ENCODE results near the gene ORC6. TPM values are rescaled to one million over a fixed set of nuclear protein-coding genes. Genes with fewer than 3 reads are reported as not detected.
"Not testable (repeated sequence)": the region's sequence is repeated elsewhere in the genome, so short reads cannot be mapped to it uniquely, and the experiment has no call there.

The ORC6 gene, protein sequence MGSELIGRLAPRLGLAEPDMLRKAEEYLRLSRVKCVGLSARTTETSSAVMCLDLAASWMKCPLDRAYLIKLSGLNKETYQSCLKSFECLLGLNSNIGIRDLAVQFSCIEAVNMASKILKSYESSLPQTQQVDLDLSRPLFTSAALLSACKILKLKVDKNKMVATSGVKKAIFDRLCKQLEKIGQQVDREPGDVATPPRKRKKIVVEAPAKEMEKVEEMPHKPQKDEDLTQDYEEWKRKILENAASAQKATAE
- 11.9 TPM for total RNA-seq

DNA sequence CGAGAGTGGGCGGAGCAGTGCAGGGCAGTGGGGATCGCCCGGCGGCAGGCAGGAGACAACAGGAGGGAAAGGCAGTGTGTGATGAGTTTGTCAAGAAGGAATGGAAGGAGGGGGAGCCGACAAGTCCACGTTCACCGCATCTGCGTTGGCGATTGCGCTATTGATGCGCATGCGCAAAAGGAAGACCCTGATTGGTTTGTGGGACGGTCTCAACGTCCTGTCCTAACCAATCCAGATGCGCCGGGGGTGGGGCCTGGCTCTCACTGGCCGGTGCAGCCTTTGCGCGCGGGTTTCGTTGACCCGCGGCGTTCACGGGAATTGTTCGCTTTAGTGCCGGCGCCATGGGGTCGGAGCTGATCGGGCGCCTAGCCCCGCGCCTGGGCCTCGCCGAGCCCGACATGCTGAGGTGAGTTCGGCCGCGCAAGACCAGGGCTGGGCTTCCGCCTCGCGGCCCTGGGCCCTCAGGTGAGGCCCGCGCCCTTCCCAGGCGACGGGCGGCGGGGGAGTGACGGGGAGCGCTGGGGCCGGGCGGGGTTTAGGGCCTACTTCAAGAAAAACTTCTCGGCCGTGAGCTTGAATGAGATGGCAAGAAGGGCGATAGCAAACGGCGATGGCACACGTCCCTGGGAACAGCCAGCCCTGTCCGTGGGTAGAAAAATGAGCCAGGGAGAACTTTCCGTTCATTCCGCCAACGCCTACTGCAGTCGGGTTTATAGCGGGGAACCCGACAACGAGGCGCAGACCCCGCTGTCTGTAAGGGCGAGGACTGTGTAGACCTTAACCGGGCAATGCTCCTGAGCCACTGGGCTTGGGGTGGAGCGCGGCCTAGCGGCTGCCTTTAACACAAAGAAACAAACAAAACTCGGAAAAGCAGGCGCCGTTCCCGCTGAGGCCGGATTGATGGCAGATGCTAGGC is at the start of gene ORC6:
ORC6 (plus strand) TSS at position 295 of the 916 bp plus-strand sequence; CDS start at position 342, 47 bp downstream.
- peak; percentile 99 for DNase-seq

DNA sequence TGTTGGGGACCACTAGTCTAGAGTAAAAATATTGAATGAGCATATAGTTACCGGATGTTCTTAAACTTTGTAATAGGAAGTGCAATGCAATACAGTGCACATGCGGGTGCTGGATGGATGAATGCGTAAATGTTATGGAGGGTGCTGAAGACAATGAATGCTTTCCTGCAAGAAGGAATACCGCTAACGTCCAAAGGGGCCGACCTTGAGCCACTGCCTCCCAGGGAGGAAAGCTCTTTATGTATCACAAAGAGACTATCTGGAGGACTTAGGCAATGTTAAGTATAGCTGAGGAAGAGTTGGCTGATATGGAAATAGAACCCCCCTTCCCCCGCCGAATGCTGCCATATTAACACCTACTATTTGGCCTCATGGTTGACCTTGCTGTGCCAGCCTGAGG is 40.8 kb upstream of the ORC6 start:
- no peak for DNase-seq

DNA sequence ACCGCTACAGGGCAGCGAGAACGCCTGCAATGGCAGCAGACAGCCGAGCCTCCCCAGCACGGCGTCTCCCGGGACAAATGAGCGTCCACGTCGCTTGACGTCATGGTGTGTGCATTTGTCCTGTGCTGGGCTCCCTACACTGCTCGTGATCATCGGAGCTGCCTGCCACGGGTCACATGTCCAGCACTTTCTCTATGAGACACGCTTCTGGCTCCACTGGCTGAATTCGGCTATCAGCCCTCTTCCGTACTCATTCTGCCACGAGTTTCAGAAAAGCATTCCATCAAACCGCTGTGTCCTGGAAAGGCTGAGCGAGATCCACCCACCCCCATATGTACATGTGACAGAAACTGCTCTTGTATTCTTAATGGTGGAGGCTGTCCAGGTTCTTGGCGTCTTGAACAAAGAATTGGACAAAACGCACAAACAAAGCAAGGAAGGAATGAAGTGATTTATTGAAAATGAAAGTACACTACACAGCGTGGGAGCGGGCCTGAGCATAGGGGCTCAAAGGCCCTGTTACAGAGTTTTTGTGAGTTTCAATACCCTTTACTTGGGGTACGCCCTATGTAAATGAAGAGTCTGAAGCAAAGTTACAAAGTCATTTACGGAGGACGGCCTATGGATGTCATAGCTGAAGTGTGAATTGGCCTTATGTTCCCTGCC is 39.7 kb upstream of the ORC6 start:
- DNase-seq, result no peak

DNA sequence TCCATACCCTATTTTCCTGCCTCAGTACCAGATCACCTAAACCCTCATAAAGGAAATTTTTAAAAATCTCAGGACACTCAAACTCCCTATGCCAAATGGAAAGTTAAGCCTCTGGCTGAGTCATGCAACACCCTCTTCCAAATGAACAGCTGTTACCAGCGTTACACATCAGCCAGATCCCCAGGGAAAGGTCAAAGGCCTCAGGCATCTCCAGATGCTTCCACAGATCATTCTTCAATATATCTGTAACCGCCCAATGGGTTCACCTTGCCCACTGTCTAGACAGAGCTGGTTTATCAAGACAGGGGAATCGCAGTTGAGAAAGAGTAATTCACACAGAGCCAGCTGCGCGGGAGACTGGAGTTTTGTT is 39.2 kb upstream of the ORC6 start:
- peak; percentile 44 for DNase-seq

DNA sequence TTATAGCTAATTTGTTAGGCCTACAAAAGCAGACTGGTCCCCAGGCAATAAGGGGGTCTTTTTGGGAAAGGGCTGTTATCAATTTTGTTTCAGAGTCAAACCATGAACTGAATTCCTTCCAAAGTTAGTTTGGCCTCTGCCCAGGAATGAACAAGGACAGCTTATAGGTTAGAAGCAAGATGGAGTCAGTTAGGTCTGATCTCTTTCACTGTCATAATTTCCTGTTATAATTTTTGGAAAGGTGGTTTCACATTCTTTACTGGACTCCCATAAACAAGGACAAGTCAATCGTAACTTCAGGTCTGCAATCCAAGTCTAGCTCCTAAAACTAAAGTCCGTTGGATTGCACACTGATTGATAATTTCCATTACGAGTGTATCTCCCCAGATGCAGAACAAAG is 38.2 kb upstream of the ORC6 start:
- no peak for DNase-seq

DNA sequence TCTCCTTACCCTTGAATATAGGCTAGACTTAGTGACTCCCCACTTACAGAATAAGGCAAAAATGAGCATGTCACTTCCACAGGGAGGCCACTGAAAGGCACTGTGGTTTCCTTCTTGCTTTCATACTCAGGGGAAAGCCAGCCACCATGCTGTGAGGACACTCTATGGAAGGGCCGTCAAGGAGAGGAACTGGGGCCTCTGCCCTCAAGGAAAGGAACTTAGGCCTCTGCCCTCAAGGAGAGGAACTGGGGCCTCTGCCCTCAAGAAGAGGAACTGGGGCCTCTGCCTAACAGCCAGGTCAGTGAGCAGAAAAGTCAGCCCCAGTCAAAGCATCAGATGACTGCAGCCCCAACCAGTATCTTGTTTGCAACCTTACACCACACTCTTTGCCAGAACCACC is 30.5 kb upstream of the ORC6 start:
- DNase-seq, result no peak

DNA sequence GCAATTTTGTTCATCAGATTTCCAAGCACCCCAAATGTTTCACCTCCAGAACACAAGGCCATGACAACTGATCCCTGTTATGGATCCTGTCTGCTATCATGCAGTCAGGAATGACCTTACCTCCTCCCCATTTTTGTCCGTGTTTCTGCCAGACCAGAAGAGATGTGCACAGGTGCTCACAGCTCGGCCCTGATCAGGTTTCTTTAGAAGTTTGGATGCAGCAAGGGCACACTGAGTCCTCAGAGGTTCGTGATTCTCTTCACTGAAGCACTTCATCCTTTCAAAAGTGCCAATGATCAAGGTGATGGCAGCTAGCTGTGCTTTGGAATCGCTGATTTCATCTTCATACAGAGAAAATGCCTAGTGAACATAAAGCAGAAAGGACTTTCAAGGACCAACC is 27.3 kb upstream of the ORC6 start:
- no peak for DNase-seq

DNA sequence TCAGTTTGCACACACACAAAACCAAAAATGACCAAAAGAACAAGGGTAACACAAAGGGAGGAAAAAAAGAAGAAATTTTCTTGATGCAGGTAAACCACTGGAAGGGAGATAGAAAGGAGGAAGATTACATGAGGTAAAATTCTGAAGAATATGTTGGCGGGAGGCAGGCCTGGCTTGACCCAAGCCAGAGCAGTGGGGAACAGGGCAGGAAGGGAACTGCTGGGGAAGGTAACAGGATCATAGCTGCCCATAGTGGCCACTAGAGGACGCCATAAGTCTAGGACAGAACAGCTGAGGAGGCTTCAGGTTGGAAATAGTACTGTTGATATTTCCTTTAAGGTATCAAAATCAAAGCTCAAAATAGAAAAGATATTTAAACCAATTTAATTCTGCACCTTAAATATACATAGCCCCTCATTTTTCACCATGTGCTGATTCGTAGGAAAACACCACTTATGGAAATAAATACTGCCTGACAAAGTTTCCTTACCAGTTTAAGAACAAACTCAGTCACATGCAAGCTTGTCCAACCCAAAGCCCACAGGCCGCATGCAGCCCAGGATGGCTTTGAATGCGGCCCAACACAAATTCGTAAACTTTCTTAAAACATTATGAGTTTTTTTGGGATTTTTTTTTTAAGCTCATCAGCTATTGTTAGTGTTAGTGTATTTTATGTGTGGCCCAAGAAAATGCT is 16.0 kb upstream of the ORC6 start:
- peak; percentile 71 for DNase-seq

DNA sequence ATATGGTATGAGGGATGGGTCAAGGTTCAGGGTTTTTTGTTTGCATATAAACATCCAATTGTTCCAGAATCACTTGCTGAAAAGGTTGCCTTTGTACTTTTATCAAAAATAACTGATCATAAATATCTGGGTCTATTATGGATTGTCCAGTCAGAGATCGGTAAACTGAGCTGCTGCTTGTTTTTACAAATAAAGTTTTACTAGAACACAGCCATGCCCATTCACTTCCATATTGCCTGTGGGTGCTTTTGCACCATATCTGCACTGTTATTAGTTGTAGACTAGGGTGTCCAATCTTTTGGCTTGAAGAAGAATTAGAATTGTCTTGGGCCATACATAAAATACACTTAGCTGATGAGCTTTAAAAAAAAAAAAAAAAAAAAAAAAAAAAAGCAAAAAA is 11.5 kb upstream of the ORC6 start:
- DNase-seq, result not testable (repeated sequence)

DNA sequence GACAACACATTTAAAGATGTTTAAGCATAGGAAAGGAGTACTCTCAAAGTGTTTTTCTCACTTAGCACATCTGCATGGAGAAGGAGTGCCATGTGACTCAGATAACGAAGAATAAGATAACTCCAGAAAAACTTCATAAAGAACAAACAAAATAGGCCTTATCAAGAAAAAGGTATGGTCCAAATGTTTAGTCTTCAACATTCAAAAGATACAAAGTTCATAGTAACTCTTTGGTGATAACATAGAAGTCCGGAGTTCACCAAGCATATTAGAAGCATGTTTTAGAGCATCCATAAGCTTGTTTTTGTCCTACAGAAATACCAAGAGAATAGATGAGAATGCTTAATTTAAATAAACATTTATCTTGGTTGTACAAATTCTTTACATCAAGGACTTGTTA is 7.6 kb upstream of the ORC6 start:
- not testable (repeated sequence) for DNase-seq

DNA sequence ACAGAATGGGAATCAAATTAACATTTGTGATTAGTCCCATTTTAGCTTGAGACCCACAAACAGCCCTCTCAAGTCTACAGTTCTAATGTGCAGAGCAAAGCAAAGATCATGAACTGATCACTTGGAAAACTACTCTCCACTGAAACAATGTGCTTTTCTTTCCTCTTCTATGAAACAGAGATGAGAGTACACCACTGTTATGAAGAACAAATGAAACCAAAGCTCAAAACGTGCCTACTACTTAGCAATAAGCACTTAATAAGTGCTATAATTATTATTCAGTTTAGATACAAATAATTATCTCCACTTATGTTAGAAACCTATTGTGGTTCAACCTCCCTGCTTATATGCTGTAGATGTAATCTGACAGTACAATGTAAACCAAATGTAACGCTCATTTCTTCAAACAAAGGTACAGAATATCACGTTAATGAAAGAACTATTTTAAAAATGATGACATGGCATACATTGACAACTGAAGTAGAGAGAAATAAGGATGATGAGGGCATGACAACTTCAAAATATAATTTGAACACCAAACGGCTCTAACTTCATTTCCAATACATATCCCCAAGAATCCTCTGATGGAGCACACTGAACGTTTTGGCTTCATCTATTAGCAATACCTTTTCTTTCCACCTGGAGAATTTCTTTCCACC is 2.5 kb upstream of the ORC6 start:
- DNase-seq, result no peak

DNA sequence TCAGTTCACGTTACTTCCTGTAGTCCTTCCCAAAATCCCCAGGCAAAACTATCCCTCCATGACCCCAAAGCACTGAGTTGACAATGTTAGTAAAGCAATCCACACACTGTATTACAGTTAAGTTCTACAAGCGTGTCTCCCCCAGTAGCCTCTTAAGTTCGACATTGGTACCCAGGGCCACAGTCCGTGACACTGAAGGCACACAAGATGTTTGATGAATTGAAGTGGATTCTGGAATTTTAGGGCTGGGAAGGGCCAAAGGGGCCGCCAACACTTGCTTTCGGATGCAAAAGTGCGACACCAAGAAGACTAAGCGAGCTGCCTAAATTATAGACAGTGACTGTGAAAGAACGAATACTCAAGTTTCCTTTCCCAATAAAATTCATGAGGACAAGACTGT is 2.0 kb upstream of the ORC6 start:
- no peak for DNase-seq

DNA sequence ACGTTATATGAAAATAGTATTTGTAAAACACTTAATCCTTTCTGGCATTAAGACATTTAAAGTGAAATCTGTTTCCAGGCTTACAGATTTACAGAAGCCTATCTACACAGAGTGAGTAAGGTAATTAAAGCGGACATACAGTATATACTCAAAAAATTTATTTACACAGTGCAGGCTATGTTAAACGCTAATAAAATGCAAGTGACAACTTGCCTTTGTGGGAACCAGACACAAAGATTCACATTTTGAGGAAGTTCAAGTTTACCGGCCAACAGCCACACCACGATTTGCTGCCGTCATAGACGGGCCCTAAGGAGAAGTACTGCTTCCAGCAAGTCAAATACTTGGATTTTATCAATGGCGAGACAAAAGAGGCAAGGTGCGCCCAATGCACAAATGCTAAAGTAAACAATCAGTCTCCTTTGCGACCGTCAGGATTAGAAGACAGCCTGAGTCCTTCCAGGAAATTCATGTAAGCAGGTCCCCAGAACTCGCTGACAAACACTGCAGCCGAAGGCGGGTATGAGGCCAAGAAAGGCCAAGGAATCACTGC is 1.3 kb upstream of the ORC6 start:
- peak; percentile 61 for DNase-seq

DNA sequence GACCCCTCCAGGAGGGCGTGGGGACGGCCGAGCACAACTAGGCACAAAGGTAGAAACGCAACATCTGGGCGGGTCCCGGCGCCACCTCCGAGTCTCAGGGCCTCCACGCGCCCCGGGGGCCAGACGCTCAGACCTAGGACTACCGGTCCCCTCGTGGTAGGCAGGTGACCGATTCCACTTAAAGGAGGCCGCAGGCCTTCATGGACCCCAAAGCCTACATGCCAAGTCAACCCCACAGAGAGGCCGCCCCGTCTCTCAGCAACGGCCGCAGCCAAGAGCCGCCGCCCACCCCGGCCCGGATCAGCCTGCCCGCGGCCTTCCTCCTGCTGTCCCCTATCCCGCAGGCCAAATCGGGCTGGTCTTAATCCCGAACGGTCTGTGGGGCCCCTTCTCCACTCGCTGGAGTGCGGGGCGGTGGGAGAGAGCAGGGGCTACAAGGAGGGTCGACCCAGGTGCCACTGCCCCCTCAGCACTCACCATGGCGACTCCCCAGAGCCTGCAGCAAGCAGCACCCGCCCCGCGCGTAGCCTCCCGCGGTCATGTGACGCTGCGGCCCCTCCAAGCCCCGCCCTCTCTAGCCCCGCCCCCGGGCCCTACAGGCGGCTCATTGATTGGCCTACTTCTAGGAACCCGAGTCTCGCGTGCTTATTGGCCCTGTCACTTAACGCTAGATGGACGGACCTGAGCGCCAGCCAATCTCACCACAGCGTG is 650 bp upstream of the ORC6 start, which contains the start of gene VPS35:
VPS35 (minus strand) TSS at position 525 of the 711 bp plus-strand sequence; CDS start at position 480, 45 bp downstream.
- DNase-seq, result peak; percentile 99

DNA sequence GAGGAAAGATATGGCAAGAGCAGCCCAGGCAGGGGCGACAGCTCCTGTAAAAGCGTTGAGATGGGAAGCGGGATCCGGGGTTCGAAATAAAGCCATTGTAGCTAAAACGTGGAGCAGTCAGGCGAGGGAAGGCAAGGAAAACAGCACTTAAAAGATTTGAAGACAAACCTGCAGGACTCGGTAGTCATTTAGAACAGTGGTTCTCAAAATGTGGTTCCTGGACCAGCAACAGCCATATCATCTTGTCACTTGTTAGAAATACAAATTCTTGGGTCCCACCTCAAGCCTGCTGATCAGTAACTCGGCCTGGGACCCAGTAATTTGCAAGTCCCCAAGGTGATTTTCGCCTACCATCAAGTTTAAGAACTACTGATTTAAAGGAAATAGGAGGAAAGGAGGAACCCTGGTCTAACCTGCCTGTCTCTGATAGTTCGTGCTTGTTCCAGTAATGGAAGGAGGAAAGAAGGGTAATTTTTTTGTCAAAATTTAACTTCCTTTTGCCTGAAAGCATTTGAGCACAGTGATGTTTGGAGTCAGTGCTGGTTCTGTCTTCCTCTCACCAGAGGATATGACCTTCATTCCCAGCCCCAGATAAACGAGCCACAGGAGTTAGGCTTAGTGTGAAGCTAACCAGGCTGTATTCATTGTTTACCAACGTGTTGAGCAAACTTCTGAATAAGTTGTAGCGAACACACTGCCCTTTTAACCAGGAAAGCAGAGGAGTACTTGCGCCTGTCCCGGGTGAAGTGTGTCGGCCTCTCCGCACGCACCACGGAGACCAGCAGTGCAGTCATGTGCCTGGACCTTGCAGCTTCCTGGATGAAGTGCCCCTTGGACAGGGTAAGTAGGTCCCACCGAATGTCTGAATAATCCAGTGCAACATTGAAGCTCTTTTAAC is 1.1 kb downstream of the ORC6 start:
- no peak for DNase-seq

DNA sequence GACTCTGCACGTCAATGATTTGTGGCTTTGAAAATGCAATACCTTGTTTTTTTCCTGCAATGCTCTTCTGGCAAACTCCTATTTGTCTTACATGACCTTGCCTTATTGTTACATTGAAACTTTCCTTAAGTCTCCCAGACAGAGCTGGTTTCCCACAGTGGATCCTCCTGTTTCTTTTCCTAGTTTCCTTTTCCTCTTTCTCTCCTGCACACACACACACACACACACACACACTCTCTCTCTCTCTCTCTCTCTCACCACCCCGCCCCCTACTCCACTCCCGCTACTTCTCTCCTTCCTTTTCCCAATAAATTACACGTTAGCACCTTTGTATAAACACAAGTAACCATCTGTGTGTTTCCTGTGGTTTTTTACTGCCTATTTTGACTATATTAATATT is 2.3 kb downstream of the ORC6 start:
- no peak for DNase-seq

DNA sequence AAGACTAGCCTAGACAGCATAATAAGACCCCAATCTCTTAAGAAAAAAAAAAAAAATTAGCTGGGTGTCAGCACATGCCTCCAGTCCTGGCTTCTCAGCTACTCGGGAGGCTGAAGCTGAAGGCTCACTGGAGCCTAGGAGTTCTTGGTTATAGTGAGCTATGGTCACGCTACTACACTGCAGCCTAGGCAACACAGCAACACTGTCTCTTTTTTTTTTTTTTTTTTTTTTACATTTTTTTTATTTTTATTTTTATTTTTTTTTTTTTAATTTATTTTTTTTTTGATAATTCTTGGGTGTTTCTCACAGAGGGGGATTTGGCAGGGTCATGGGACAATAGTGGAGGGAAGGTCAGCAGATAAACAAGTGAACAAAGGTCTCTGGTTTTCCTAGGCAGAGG is 4.1 kb downstream of the ORC6 start:
- no peak for DNase-seq

DNA sequence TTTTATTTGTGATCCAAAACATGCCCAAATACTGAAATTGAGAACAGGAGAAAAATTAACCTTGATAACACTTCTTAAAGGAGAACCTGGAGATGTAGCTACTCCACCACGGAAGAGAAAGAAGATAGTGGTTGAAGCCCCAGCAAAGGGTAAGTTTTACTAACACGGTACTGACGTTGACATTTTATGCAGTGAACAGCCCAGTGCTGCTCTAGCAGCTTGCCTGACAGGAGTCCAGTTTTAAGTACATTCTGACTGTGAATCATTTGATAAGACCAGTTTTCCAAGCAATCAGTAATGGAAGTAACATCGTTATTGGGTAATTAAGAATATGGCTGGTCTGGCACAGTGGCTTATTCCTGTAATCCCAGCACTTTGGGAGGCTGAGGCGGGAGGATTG is 6.5 kb downstream of the ORC6 start:
- DNase-seq, result no peak

DNA sequence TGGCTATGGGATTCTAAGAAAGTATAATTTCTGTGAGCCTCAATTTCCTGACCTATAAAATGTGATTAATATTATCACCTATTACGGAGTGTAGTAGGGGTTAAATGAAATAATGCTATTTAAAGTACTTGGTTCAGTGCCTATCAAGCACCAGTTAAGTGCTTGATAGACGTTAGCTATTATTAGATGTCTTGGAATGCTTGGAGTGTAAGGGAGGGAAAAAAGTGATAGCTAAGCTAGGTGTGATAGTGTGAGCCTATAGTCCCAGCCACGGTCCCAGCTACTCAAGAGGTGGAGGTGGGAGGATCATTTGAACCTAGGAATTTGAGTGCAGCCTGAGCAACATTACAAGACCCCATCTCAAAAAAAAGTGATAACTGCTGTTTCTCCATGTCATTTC is 7.5 kb downstream of the ORC6 start:
- no peak for DNase-seq

DNA sequence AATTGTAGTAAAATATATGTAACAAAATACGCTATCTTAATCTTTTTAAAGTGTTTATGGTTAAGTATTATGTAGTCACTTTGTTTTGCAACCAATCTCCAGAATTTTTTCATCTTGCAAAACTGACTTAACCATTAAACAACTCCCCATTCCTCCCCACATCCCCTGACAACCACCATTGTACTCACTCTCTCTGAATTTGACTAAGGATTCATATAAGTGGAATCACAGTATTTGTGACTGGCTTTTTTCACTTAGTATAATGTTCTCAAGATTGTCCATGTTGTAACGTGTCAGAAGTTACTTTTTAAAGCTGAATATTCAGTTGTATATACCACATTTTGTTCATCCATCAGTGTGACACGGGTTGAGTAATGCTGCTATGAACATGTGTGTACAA is 10.6 kb downstream of the ORC6 start:
- no peak for DNase-seq
